HG03439 (cell line): ENCODE measurements around the gene RAD51B.

ENCODE experiments used
- ATAC-seq: cut with Tn5 transposase; IDR thresholded peaks from one replicate; pipeline ENCODE4 v1.9.1; 2021; ENCODE audit warnings: mild to moderate bottlenecking, moderate library complexity; ENCODE audit not compliant: unreplicated experiment

RAD51B gene

GRCh38 chr14:68312884-68313610 lies 493.5 kb downstream of the RAD51B start:
- peak; percentile 90 for ATAC-seq

GRCh38 chr14:68314642-68315041 lies 495.1 kb downstream of the RAD51B start:
- no peak for ATAC-seq

- ATAC-seq = no peak
Observed at GRCh38 chr14:68315081-68315480, 495.5 kb downstream of the RAD51B start.

GRCh38 chr14:68316078-68316868 lies 496.7 kb downstream of the RAD51B start:
- ATAC-seq = no peak

GRCh38 chr14:68317239-68317638 lies 497.7 kb downstream of the RAD51B start:
- no peak for ATAC-seq

GRCh38 chr14:68318828-68319227 lies 499.2 kb downstream of the RAD51B start:
- ATAC-seq = no peak

- no peak for ATAC-seq
Observed at GRCh38 chr14:68320495-68320894, 500.9 kb downstream of the RAD51B start.

- ATAC-seq = no peak
Observed at GRCh38 chr14:68322940-68323620, 503.5 kb downstream of the RAD51B start.

- ATAC-seq = no peak
Observed at GRCh38 chr14:68325267-68325807, 505.8 kb downstream of the RAD51B start.

- no peak for ATAC-seq
Observed at GRCh38 chr14:68327231-68327630, 507.7 kb downstream of the RAD51B start.

GRCh38 chr14:68328509-68328908 lies 508.9 kb downstream of the RAD51B start:
- no peak for ATAC-seq

GRCh38 chr14:68331426-68331825 lies 511.8 kb downstream of the RAD51B start:
- no peak for ATAC-seq

GRCh38 chr14:68331991-68332390 lies 512.4 kb downstream of the RAD51B start:
- no peak for ATAC-seq

GRCh38 chr14:68333262-68333661 lies 513.7 kb downstream of the RAD51B start:
- no peak for ATAC-seq

- ATAC-seq = no peak
Observed at GRCh38 chr14:68335312-68335711, 515.7 kb downstream of the RAD51B start.

GRCh38 chr14:68336165-68336564 lies 516.6 kb downstream of the RAD51B start:
- ATAC-seq = no peak

- ATAC-seq = no peak
Observed at GRCh38 chr14:68337279-68337678, 517.7 kb downstream of the RAD51B start.

GRCh38 chr14:68340262-68340661 lies 520.7 kb downstream of the RAD51B start:
- ATAC-seq = no peak

GRCh38 chr14:68341411-68342212 lies 522.0 kb downstream of the RAD51B start:
- no peak for ATAC-seq

GRCh38 chr14:68342216-68342763 lies 522.7 kb downstream of the RAD51B start:
- no peak for ATAC-seq
